GM20000 (cell line): ENCODE data around the gene CXADR.
"Not testable (repeated sequence)": the region's sequence is repeated elsewhere in the genome, so short reads cannot be mapped to it uniquely, and the experiment has no call there.

Experiments
- DNase-seq: peaks from one replicate; pipeline ENCODE4 v3.0.0; 2012; ENCODE audit warnings: low spot score
- TF ChIP-seq, protein P1 (sequence below): IDR thresholded peaks from 2 replicates; pipeline ENCODE4 v1.5.1; 2012; ENCODE audit warnings: mild to moderate bottlenecking, control low read depth; ENCODE audit errors: extremely low read depth, missing control alignments

Gene CXADR

DNA sequence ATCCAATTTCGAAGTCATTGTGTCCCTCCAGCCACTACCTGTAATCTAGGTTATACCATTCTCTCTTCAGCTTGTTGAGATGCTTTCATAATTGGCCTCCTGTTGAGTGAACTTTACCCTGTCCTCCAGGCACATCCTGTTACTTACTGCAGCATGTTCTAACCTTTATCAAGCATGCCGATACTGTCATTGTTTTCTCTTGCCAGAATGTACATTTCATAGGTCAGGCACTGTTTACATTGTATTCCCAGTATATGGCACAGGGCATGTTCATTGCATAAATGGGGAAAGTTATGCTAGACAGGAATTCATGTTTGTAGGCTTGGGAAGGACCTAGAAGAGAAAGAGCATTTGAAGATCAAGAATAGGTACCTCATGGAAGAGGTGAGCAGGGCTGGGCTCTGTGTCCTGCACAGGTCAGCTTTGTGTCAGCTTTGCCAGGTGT is 10.2 kb downstream of the CXADR start:
- TF ChIP-seq, protein P1, sequence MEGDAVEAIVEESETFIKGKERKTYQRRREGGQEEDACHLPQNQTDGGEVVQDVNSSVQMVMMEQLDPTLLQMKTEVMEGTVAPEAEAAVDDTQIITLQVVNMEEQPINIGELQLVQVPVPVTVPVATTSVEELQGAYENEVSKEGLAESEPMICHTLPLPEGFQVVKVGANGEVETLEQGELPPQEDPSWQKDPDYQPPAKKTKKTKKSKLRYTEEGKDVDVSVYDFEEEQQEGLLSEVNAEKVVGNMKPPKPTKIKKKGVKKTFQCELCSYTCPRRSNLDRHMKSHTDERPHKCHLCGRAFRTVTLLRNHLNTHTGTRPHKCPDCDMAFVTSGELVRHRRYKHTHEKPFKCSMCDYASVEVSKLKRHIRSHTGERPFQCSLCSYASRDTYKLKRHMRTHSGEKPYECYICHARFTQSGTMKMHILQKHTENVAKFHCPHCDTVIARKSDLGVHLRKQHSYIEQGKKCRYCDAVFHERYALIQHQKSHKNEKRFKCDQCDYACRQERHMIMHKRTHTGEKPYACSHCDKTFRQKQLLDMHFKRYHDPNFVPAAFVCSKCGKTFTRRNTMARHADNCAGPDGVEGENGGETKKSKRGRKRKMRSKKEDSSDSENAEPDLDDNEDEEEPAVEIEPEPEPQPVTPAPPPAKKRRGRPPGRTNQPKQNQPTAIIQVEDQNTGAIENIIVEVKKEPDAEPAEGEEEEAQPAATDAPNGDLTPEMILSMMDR = no peak
- no peak for DNase-seq

DNA sequence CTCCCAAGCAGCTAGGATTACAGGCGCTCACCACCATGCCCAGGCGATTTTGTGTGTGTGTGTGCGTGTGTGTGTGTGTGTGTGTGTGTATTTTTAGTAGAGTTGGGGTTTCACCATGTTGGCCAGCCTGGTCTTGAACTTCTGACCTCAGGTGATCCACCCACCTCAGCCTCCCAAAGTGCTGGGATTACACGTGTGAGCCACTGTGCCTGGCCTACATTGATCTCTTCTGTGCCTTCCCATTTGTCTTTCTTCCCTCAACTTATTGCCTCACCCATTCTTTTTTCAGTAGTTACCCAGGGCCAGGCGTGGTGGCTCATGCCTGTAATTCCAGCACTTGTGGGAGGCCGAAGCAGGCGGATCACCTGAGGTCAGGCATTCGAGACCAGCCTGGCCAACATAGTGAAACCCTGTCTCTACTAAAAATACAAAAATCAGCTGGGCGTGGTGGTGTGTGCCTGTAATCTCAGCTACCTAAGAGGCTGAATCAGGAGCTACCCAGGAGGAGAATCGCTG is 11.2 kb downstream of the CXADR start:
- DNase-seq = not testable (repeated sequence)

- no peak for DNase-seq
- TF ChIP-seq, protein P1 = no peak
Observed at GRCh38 chr21:17524635-17525034, 11.8 kb downstream of the CXADR start.

- TF ChIP-seq, protein P1 = no peak
- no peak for DNase-seq
Observed at GRCh38 chr21:17526776-17527175, 13.9 kb downstream of the CXADR start.

- no peak for DNase-seq
- TF ChIP-seq, protein P1 = no peak
Observed at GRCh38 chr21:17527240-17527639, 14.4 kb downstream of the CXADR start.

DNA sequence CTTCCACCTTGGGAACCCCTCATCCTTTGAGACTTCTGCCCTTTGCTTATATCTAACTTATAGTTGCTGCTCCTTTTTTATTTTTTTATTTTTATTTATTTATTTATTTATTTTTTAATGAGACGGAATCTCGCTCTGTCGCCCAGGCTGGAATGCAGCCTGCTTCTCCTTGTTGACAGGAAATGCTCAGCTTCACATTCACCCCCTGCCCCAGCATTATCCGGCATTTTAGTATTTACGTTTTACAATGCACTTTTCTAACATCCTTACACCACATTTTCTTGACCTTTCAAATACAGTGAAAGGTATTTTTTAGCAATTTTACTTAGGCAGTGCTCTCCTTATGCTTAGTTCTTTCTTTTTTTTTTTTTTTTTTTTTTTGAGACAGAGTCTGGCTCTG is 14.9 kb downstream of the CXADR start:
- DNase-seq = no peak
- TF ChIP-seq, protein P1 = no peak

DNA sequence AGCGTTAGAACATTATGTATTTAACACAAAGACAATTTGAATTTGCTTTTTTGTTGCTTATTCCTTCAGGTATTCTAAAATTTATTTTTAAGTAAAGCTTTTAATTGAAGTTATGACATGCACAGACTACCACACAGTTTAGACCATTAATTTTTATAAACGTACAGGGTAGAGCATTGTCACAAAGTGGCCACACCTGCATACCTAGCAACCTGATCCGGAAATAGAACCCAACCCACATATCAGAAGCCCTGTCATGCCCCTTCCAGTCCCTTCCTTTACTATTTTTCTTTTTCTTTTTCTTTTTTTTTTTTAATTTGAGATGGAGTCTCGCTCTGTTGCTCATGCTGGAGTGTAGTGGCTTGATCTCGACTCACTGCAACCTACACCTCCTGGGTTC is 16.8 kb downstream of the CXADR start:
- TF ChIP-seq, protein P1 = no peak
- DNase-seq = no peak

GRCh38 chr21:17532292-17532691 is 19.4 kb downstream of the CXADR start:
- no peak for DNase-seq
- TF ChIP-seq, protein P1 = no peak
